ENCODE results near the gene MED31.
A peak's percentile ranks its signal among the peaks of the same experiment; 100 is the strongest.
"Not testable (repeated sequence)": the region's sequence is repeated elsewhere in the genome, so short reads cannot be mapped to it uniquely, and the experiment has no call there.

MED31 gene

GRCh38 chr17:6677158-6677831 lies 25.9 kb upstream of the MED31 start:
- no peak for DNase-seq (ENCODE audit: low read depth, low spot score)

GRCh38 chr17:6676802-6677157 lies 25.4 kb upstream of the MED31 start:
- no peak for DNase-seq (ENCODE audit: low read depth, low spot score)

- DNase-seq (ENCODE audit: low read depth, low spot score): no peak
These were observed 23.9 kb upstream of the MED31 start for GRCh38 chr17:6675201-6675825.

GRCh38 chr17:6674586-6674985 lies 23.2 kb upstream of the MED31 start:
- DNase-seq (ENCODE audit: low read depth, low spot score): no peak

GRCh38 chr17:6671431-6671830 lies 20.0 kb upstream of the MED31 start:
- DNase-seq (ENCODE audit: low read depth, low spot score): no peak

- no peak for DNase-seq (ENCODE audit: low read depth, low spot score)
These were observed 19.6 kb upstream of the MED31 start for GRCh38 chr17:6670999-6671398.

GRCh38 chr17:6670571-6670970 lies 19.2 kb upstream of the MED31 start:
- DNase-seq (ENCODE audit: low read depth, low spot score): no peak

GRCh38 chr17:6669479-6670212 lies 18.2 kb upstream of the MED31 start:
- DNase-seq (ENCODE audit: low read depth, low spot score): no peak

- DNase-seq (ENCODE audit: low read depth, low spot score): no peak
These were observed 17.5 kb upstream of the MED31 start for GRCh38 chr17:6668727-6669425.

GRCh38 chr17:6668219-6668618 lies 16.8 kb upstream of the MED31 start:
- DNase-seq (ENCODE audit: low read depth, low spot score): no peak

- no peak for DNase-seq (ENCODE audit: low read depth, low spot score)
These were observed 16.1 kb upstream of the MED31 start for GRCh38 chr17:6667516-6667915.

GRCh38 chr17:6666557-6666956 lies 15.2 kb upstream of the MED31 start:
- no peak for DNase-seq (ENCODE audit: low read depth, low spot score)

GRCh38 chr17:6666077-6666521 lies 14.7 kb upstream of the MED31 start:
- peak; percentile 36 for DNase-seq (ENCODE audit: low read depth, low spot score)

GRCh38 chr17:6663200-6663599 lies 11.8 kb upstream of the MED31 start:
- not testable (repeated sequence) for DNase-seq (ENCODE audit: low read depth, low spot score)

- DNase-seq (ENCODE audit: low read depth, low spot score): no peak
These were observed 10.1 kb upstream of the MED31 start for GRCh38 chr17:6661464-6661848.

- no peak for DNase-seq (ENCODE audit: low read depth, low spot score)
These were observed 9.5 kb upstream of the MED31 start for GRCh38 chr17:6660805-6661463.

GRCh38 chr17:6660101-6660500 lies 8.7 kb upstream of the MED31 start:
- no peak for DNase-seq (ENCODE audit: low read depth, low spot score)

- DNase-seq (ENCODE audit: low read depth, low spot score): not testable (repeated sequence)
These were observed 7.0 kb upstream of the MED31 start for GRCh38 chr17:6658411-6658810.

GRCh38 chr17:6657633-6658287 lies 6.4 kb upstream of the MED31 start:
- DNase-seq (ENCODE audit: low read depth, low spot score): no peak

- not testable (repeated sequence) for DNase-seq (ENCODE audit: low read depth, low spot score)
These were observed 5.6 kb upstream of the MED31 start for GRCh38 chr17:6656797-6657632.

Measured in brain pericyte (primary cell).